ENCODE results near the gene MNAT1.
A peak's percentile ranks its signal among the peaks of the same experiment; 100 is the strongest.

Gene MNAT1

DNA sequence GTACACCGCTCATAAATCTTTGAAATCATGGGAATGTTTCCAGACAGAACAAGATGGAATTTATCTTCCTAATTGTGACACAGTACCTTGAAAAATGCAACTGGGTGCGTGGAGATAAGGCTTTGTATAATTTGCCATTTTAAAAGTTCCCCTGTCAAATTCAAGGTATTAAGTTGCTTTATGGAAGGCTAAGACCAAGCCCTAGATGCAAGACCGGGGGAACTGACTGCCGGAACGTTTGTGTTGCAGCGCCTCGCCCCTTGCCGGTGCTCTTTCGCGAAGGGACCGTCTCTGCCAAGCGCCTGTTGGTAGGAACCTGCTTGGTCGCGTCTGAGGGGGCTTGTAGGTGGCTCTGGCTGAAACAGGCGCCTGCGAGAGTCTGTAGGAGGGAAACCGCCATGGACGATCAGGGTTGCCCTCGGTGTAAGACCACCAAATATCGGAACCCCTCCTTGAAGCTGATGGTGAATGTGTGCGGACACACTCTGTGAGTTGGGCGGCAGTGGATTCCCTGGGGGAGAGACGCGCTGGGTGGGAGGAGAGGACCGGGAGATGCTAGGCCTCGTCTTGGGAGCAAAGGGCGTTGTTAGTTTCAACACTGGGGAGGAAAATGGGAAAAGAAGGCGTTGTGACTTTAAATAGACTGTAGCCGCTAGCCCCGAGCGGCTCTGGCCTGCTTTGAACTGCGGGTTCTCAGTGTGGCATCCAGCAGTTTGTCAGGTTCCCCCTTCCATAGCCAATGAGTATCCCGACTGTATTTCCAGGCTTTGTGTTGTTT, at the start of gene MNAT1:
Gene MNAT1, plus strand, starts transcription at position 297 of the 778 bp plus-strand sequence. Its CDS starts 102 bp downstream, at position 399.
- ChIA-PET CTCF (no interaction called here), POLR2A (ENCODE audit: low non-redundant PET) (no interaction called here)
- peak; percentile 52 for DNase-seq (ENCODE audit: low spot score)
- peak within 1 kb of the TSS; percentile 81 for H3K27ac ChIP-seq
- TF ChIP-seq, protein P1, sequence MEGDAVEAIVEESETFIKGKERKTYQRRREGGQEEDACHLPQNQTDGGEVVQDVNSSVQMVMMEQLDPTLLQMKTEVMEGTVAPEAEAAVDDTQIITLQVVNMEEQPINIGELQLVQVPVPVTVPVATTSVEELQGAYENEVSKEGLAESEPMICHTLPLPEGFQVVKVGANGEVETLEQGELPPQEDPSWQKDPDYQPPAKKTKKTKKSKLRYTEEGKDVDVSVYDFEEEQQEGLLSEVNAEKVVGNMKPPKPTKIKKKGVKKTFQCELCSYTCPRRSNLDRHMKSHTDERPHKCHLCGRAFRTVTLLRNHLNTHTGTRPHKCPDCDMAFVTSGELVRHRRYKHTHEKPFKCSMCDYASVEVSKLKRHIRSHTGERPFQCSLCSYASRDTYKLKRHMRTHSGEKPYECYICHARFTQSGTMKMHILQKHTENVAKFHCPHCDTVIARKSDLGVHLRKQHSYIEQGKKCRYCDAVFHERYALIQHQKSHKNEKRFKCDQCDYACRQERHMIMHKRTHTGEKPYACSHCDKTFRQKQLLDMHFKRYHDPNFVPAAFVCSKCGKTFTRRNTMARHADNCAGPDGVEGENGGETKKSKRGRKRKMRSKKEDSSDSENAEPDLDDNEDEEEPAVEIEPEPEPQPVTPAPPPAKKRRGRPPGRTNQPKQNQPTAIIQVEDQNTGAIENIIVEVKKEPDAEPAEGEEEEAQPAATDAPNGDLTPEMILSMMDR (conservative IDR thresholded peaks at IDR 0.05; ENCODE audit: low read depth) = no peak

DNA sequence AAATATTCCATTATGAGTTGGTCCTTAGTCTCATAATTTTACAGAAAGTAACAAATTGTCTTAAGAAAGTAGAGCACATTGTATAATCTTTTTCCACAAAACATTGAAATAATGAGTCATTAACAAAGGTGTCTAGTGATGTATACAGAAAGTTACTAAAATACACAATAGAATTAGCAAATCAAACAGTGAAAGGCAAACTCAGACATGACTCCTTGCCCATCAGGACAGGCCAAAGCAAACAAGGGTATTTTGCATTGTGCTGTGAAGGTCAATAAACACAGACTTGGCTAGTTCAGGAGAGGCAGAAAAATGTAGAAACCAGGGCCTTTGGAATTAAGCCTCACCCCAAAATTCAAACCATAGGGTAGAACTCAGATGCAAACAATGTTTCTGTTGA, 47.7 kb upstream of the MNAT1 start:
- POLR2A ChIA-PET (ENCODE audit: low non-redundant PET) = no interaction called here

GRCh38 chr14:60691383-60692113, 43.0 kb upstream of the MNAT1 start:
- DNase-seq (ENCODE audit: low spot score) = no peak

More for the DNA sequence above, 47.7 kb upstream of the MNAT1 start:
- CTCF ChIA-PET = no interaction called here
- DNase-seq (ENCODE audit: low spot score) = no peak
- no peak overlapping the region for H3K27ac ChIP-seq
- TF ChIP-seq, protein P1 (conservative IDR thresholded peaks at IDR 0.05; ENCODE audit: low read depth) = no peak

GRCh38 chr14:60695327-60695726, 39.2 kb upstream of the MNAT1 start:
- ChIA-PET POLR2A (ENCODE audit: low non-redundant PET) (no interaction called here), CTCF (interaction anchor here (0.7 kb wide), 1 partner anchor 128 kb away, joined by 3 read pairs; no protein-coding TSS in a partner anchor)
- TF ChIP-seq, protein P1 (conservative IDR thresholded peaks at IDR 0.05; ENCODE audit: low read depth) = no peak
- no peak for DNase-seq (ENCODE audit: low spot score)
- no peak overlapping the region for H3K27ac ChIP-seq

More at GRCh38 chr14:60691383-60692113, 43.0 kb upstream of the MNAT1 start:
- H3K27ac ChIP-seq = no peak overlapping the region
- CTCF ChIA-PET = interaction anchor here (0.7 to 0.9 kb wide), 2 partner anchors 19 to 37 kb away, joined by 3 read pairs; no protein-coding TSS in a partner anchor
- TF ChIP-seq, protein P1 (conservative IDR thresholded peaks at IDR 0.05; ENCODE audit: low read depth) = no peak
- POLR2A ChIA-PET (ENCODE audit: low non-redundant PET) = no interaction called here

- DNase-seq (ENCODE audit: low spot score) = no peak
- ChIA-PET POLR2A (ENCODE audit: low non-redundant PET) (no interaction called here), CTCF (interaction anchor here (0.6 to 0.7 kb wide), 3 partner anchors 27 to 41 kb away, joined by 4 to 7 read pairs (median 5); no protein-coding TSS in a partner anchor)
- TF ChIP-seq, protein P1 (conservative IDR thresholded peaks at IDR 0.05; ENCODE audit: low read depth) = no peak
- H3K27ac ChIP-seq = no peak overlapping the region
Observed at GRCh38 chr14:60700598-60700997, 34.0 kb upstream of the MNAT1 start.

GRCh38 chr14:60705100-60705499, 29.5 kb upstream of the MNAT1 start:
- TF ChIP-seq, protein P1 (conservative IDR thresholded peaks at IDR 0.05; ENCODE audit: low read depth) = no peak
- ChIA-PET CTCF (interaction anchor here (0.6 to 0.7 kb wide), 2 partner anchors 564 to 805 kb away, joined by 4 to 6 read pairs; no protein-coding TSS in a partner anchor), POLR2A (ENCODE audit: low non-redundant PET) (interaction anchor here (0.7 kb wide), 1 partner anchor 513 kb away, joined by 11 read pairs; no protein-coding TSS in a partner anchor)
- H3K27ac ChIP-seq = no peak overlapping the region
- DNase-seq (ENCODE audit: low spot score) = no peak

All from RWPE1 (cell line).